Thoracic aorta (tissue), 2 donors: ENCODE results near the gene CTLA4. TPM values are rescaled to one million over a fixed set of nuclear protein-coding genes. Genes with fewer than 3 reads are reported as not detected.

Experiments
- ATAC-seq: fragments of 150-250 bp; one replicate; pipeline ENCODE4 v1.8.0; 2017; ENCODE audit warnings: low read depth; ENCODE audit not compliant: insufficient number of reproducible peaks, low FRiP score
- DNase-seq: peaks from one replicate; pipeline ENCODE4 v3.0.0-alpha.2; 2020; ENCODE audit warnings: low spot score
- H3K27ac ChIP-seq, 2 donors: fragments of 200-600 bp; sonication (generic); 1 replicate in 1 of 2; 2 replicates in 1 of 2; pipeline ENCODE4 v1.5.1; 2016; ENCODE audit warnings: mild to moderate bottlenecking in 2 of 2, moderate library complexity in 2 of 2
- H3K27me3 ChIP-seq: fragments of 200-600 bp; sonication (generic); replicated peaks from 2 replicates; pipeline ENCODE4 v1.6.0; 2016; ENCODE audit warnings: mild to moderate bottlenecking; ENCODE audit not compliant: insufficient read depth
- H3K36me3 ChIP-seq: fragments of 200-600 bp; sonication (generic); one replicate; pipeline ENCODE4 v1.5.1; 2016
- H3K4me1 ChIP-seq, 2 donors: fragments of 200-600 bp; sonication (generic); 1 replicate in 1 of 2; 2 replicates in 1 of 2; pipeline versions ENCODE4 v1.5.1 to v1.6.0; 2016; ENCODE audit warnings: low read depth in 2 of 2, mild to moderate bottlenecking in 1 of 2; ENCODE audit not compliant: control insufficient read depth in 1 of 2
- H3K4me3 ChIP-seq: fragments of 200-600 bp; sonication (generic); 2 replicates; pipeline ENCODE4 v1.5.1; 2016; ENCODE audit warnings: mild to moderate bottlenecking
- H3K9me3 ChIP-seq: fragments of 200-600 bp; sonication (generic); 2 replicates; pipeline ENCODE4 v1.5.1; 2016
- CTCF ChIP-seq: fragments of 200-600 bp; sonication (generic); IDR thresholded peaks from one replicate; pipeline ENCODE4 v1.5.1; 2019; ENCODE audit warnings: antibody characterized with exemption
- total RNA-seq, 2 donors: library from RNA; depleted of rRNA; stranded (reverse); fragments of >200 nt; gene quantifications; one replicate each; pipeline versions ENCODE4 v1.1.0 to v1.2.3, GENCODE V29; 2016

Gene CTLA4
- total RNA-seq, 2 donors from 2014 or later = 1.4 TPM; not detected in 1

- no peaks in the 10 kb centered on the region for H3K9me3 ChIP-seq
- DNase-seq = no peak
- no peaks in the 10 kb centered on the region for H3K27me3 ChIP-seq
- no peak for TF ChIP-seq CTCF
- H3K27ac ChIP-seq = no peak overlapping the region
- H3K4me1 ChIP-seq = no peaks in the 10 kb centered on the region
- no peaks in the 10 kb centered on the region for H3K36me3 ChIP-seq
- H3K4me3 ChIP-seq = no peak overlapping the region
- ATAC-seq = no peak
Observed at GRCh38 chr2:203855274-203855673, 12.3 kb upstream of the CTLA4 start.

GRCh38 chr2:203857656-203858055 is 9.9 kb upstream of the CTLA4 start:
- Histone ChIP-seq H3K27me3 (no peaks in the 10 kb centered on the region), H3K9me3 (no peaks in the 10 kb centered on the region), H3K4me1 (no peaks in the 10 kb centered on the region), H3K36me3 (no peaks in the 10 kb centered on the region), H3K27ac (no peak overlapping the region), H3K4me3 (no peak overlapping the region)
- no peak for DNase-seq
- no peak for TF ChIP-seq CTCF
- ATAC-seq = no peak

- Histone ChIP-seq H3K4me1 (no peaks in the 10 kb centered on the region), H3K36me3 (no peaks in the 10 kb centered on the region), H3K27me3 (no peaks in the 10 kb centered on the region), H3K27ac (no peak overlapping the region), H3K9me3 (no peaks in the 10 kb centered on the region), H3K4me3 (no peak overlapping the region)
- TF ChIP-seq CTCF = no peak
- no peak for DNase-seq
- no peak for ATAC-seq
Observed at GRCh38 chr2:203858176-203858575, 9.4 kb upstream of the CTLA4 start.

- no peaks in the 10 kb centered on the region for H3K36me3 ChIP-seq
- no peak overlapping the region for H3K4me3 ChIP-seq
- ATAC-seq (no peak), DNase-seq (no peak)
- H3K4me1 ChIP-seq = no peaks in the 10 kb centered on the region
- H3K27me3 ChIP-seq = no peaks in the 10 kb centered on the region
- no peaks in the 10 kb centered on the region for H3K9me3 ChIP-seq
- peak overlapping the region in 1 of 2 donors; percentile 0 for H3K27ac ChIP-seq
- no peak for TF ChIP-seq CTCF
Observed at GRCh38 chr2:203859030-203859789, 8.4 kb upstream of the CTLA4 start.

GRCh38 chr2:203861197-203861596 is 6.4 kb upstream of the CTLA4 start:
- DNase-seq (no peak), ATAC-seq (no peak)
- Histone ChIP-seq H3K9me3 (no peaks in the 10 kb centered on the region), H3K27me3 (no peaks in the 10 kb centered on the region), H3K27ac (no peak overlapping the region), H3K4me3 (no peak overlapping the region), H3K4me1 (no peaks in the 10 kb centered on the region), H3K36me3 (no peaks in the 10 kb centered on the region)
- no peak for TF ChIP-seq CTCF
